Esophagus muscularis mucosa (tissue), 4 donors: ENCODE measurements around the gene INIP. TPM values are rescaled to one million over a fixed set of nuclear protein-coding genes. Genes with fewer than 3 reads are reported as not detected.

Experiments
- DNase-seq: peaks from one replicate; pipeline ENCODE4 v3.0.0-alpha.2; 2017; ENCODE audit errors: extremely low spot score
- H3K27ac ChIP-seq, 4 donors: fragments of 200-600 bp; sonication (generic); replicated peaks in 1 of 4; 1 replicate in 3 of 4; 2 replicates in 1 of 4; pipeline ENCODE4 v1.5.1; 2016 to 2019; ENCODE audit warnings: mild to moderate bottlenecking in 1 of 4
- H3K27me3 ChIP-seq, 4 donors: fragments of 200-600 bp; sonication (generic); one replicate each; pipeline versions ENCODE4 v1.5.1 to v1.6.0; 2016 to 2019
- H3K36me3 ChIP-seq, 4 donors: fragments of 200-600 bp; sonication (generic); one replicate each; pipeline ENCODE4 v1.5.1; 2016 to 2019
- H3K4me1 ChIP-seq, 4 donors: fragments of 200-600 bp; sonication (generic); one replicate each; pipeline ENCODE4 v1.5.1; 2016 to 2019
- H3K4me3 ChIP-seq, 4 donors: fragments of 200-600 bp; sonication (generic); 1 replicate in 2 of 4; 2 replicates in 2 of 4; pipeline ENCODE4 v1.5.1; 2016 to 2019; ENCODE audit warnings: mild to moderate bottlenecking in 4 of 4, moderate library complexity in 1 of 4
- H3K9me3 ChIP-seq, 4 donors: fragments of 200-600 bp; sonication (generic); 1 replicate in 3 of 4; 2 replicates in 1 of 4; pipeline ENCODE4 v1.5.1; 2016 to 2019
- CTCF ChIP-seq, 3 experiments: fragments of 200-600 bp in 2 of 3; fragments of 450-650 bp in 1 of 3; sonication (generic) in 2 of 3; IDR thresholded peaks; one replicate each; pipeline ENCODE4 v1.5.1; 2017 to 2019; ENCODE audit warnings: antibody characterized with exemption in 3 of 3, mild to moderate bottlenecking in 2 of 3, moderate library complexity in 1 of 3
- EP300 ChIP-seq: sonication (generic); formaldehyde crosslinking; IDR thresholded peaks from one replicate; pipeline ENCODE4 v1.6.1; 2017; ENCODE audit warnings: antibody characterized with exemption
- POLR2A ChIP-seq: fragments of 450-650 bp; IDR thresholded peaks from one replicate; pipeline ENCODE4 v1.6.1; 2017; ENCODE audit warnings: antibody characterized with exemption, moderate library complexity, mild to moderate bottlenecking, low read depth
- POLR2AphosphoS5 ChIP-seq, 2 donors: sonication (generic); formaldehyde crosslinking; IDR thresholded peaks; one replicate each; pipeline ENCODE4 v1.6.1; 2017; ENCODE audit warnings: antibody characterized with exemption in 2 of 2
- WGBS: methylation state at CpG from one replicate; pipeline ENCODE4 v1.1.5; 2018; 5-methylcytosine and 5-hydroxymethylcytosine counted together
- intact Hi-C: fragments of 100-400 bp; cut with DNase I; formaldehyde crosslinking; loops from one replicate; pipeline ENCODE4 v1.15.1; 2023
- total RNA-seq, 4 donors: library from RNA; depleted of rRNA; stranded (reverse); fragments of >200 nt; gene quantifications; one replicate each; pipeline versions ENCODE4 v1.1.0 to v1.2.1, GENCODE V29; 2016

The INIP gene
- total RNA-seq, 4 donors from 2014 or later, result 10.9 to 15.8 (median 11.9) TPM

GRCh38 chr9:112753725-112754124 lies 35.8 kb upstream of the INIP start:
- intact Hi-C loops, result loop anchor here (5.0 kb wide), 1 partner anchor 39 kb away; no protein-coding TSS in a partner anchor
- Histone ChIP-seq H3K9me3 (no peaks in the 10 kb centered on the region), H3K4me1 (peaks cover 43 to 77% (median 69%) of the 10 kb centered on the region in 4 donors), H3K36me3 (no peaks in the 10 kb centered on the region), H3K27ac (peak overlapping the region; percentile 66 to 74 (median 67)), H3K4me3 (no peak overlapping the region), H3K27me3 (no peaks in the 10 kb centered on the region)
- TF ChIP-seq POLR2A, result no peak
- peak in 1 of 2 donors; percentile 38 for TF ChIP-seq POLR2AphosphoS5 (IDR thresholded peaks at IDR 0.05)
- 48% methylated on average over 2 of the region's 2 CpGs for WGBS
- DNase-seq, result no peak

GRCh38 chr9:112752334-112753125 lies 34.6 kb upstream of the INIP start:
- DNase-seq, result no peak
- Histone ChIP-seq H3K4me3 (peak overlapping the region in 1 of 4 donors; percentile 75), H3K4me1 (peaks cover 43 to 72% (median 69%) of the 10 kb centered on the region in 4 donors), H3K27ac (peak overlapping the region in 2 of 4 donors; percentile 66 to 67), H3K27me3 (no peaks in the 10 kb centered on the region), H3K9me3 (no peaks in the 10 kb centered on the region), H3K36me3 (no peaks in the 10 kb centered on the region)
- TF ChIP-seq POLR2AphosphoS5 (IDR thresholded peaks at IDR 0.05) (no peak), CTCF (IDR thresholded peaks at IDR 0.05) (no peak), POLR2A (no peak), EP300 (no peak)
- intact Hi-C loops, result loop anchor here (5.0 kb wide), 1 partner anchor 40 kb away; no protein-coding TSS in a partner anchor
- WGBS, result 79% methylated on average over 6 of the region's 6 CpGs

- Histone ChIP-seq H3K27ac (peak overlapping the region; percentile 84 to 87 (median 86)), H3K4me3 (peak overlapping the region; percentile 75 to 97 (median 90)), H3K4me1 (peaks cover 33 to 61% (median 60%) of the 10 kb centered on the region in 4 donors), H3K27me3 (no peaks in the 10 kb centered on the region), H3K36me3 (no peaks in the 10 kb centered on the region), H3K9me3 (no peaks in the 10 kb centered on the region)
- TF ChIP-seq POLR2AphosphoS5 (IDR thresholded peaks at IDR 0.05) (peak; percentile 32 to 35), CTCF (IDR thresholded peaks at IDR 0.05) (no peak)
- WGBS, result 3% methylated on average over 7 of the region's 49 CpGs
- peak; percentile 93 for DNase-seq
- intact Hi-C loops, result loop anchor here (2.0 to 5.0 kb wide), 2 partner anchors 41 to 68 kb away; no protein-coding TSS in a partner anchor
Observed at GRCh38 chr9:112751056-112751795, 33.3 kb upstream of the INIP start.

- H3K9me3 ChIP-seq, result no peaks in the 10 kb centered on the region
- WGBS, result no CpG with 5 or more reads among the region's 50 CpGs
- intact Hi-C loops, result loop anchor here (2.0 to 5.0 kb wide), 2 partner anchors 42 to 68 kb away; no protein-coding TSS in a partner anchor
- no peak for DNase-seq
- H3K36me3 ChIP-seq, result no peaks in the 10 kb centered on the region
- peaks cover 28 to 56% (median 55%) of the 10 kb centered on the region in 4 donors for H3K4me1 ChIP-seq
- H3K27me3 ChIP-seq, result no peaks in the 10 kb centered on the region
- peak overlapping the region; percentile 75 to 97 (median 90) for H3K4me3 ChIP-seq
- peak overlapping the region; percentile 84 to 87 (median 86) for H3K27ac ChIP-seq
- TF ChIP-seq CTCF (IDR thresholded peaks at IDR 0.05) (no peak), EP300 (no peak), POLR2AphosphoS5 (IDR thresholded peaks at IDR 0.05) (no peak)
Observed at GRCh38 chr9:112750764-112751055, 32.8 kb upstream of the INIP start.
